Stimulated activated CD4-positive, alpha-beta T cell treated with anti-CD3 and anti-CD28 coated beads, TNF-alpha, amount 100 ng/mL, for 48 hours (primary cell): ENCODE data around the gene SSNA1.
A peak's percentile ranks its signal among the peaks of the same experiment; 100 is the strongest.

ENCODE experiments used
- DNase-seq, 3 donors: peaks; one replicate each; pipeline ENCODE4 v3.0.0-alpha.2; 2020; ENCODE audit warnings: low read depth in 3 of 3

SSNA1 gene

GRCh38 chr9:137221506-137222111 lies 33.1 kb downstream of the SSNA1 start:
- DNase-seq: no peak

DNA sequence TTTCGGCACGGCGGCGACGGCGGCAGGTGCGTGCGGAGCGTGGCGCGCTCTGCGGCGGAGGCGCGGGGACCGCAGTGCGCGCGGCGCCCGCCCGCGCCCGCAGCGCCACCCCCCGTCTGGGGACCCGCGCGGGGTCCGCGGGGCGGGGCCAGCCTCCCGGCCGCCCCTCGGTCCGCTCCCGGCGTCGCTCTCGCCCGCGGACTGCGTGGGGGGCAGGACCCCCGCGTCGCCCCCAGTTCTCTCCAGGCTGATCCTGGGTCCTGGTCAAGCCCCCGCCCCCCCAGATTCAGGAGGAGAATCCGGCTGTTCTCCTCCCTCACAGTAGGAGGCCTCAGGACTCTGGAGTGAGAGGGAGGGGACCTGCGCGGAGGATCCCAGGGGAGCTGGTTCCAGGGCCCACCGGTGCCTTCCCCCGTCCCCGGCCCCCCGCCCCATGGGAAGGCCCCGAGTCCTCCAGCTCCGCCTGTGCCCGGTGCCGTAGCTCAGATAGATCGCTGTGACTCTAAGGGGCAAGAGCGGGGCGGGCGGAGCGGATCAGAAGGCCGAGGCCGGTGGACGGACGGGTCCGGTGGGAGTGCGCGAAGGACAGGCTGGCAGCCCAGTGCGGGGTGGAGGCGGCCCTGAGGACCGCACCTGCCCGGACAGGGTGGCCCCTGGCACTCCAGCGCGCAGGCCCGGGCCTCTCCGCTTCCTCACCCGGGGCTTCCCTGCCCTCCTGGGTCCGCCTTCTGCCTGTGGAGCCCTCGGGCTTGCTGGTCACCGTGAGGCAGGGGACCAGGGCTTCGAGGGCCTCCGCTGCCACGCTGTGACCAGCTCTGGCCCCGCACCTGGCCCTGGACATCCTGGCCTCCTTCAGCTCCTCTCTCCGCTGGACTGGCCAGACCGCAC lies 34.0 kb downstream of the SSNA1 start, which contains the start of gene RNF208:
RNF208 (minus strand) TSS at position 51 of the 888 bp plus-strand sequence. CDS start 1,028 bp downstream, outside the sequence.
- no peak for DNase-seq

DNA sequence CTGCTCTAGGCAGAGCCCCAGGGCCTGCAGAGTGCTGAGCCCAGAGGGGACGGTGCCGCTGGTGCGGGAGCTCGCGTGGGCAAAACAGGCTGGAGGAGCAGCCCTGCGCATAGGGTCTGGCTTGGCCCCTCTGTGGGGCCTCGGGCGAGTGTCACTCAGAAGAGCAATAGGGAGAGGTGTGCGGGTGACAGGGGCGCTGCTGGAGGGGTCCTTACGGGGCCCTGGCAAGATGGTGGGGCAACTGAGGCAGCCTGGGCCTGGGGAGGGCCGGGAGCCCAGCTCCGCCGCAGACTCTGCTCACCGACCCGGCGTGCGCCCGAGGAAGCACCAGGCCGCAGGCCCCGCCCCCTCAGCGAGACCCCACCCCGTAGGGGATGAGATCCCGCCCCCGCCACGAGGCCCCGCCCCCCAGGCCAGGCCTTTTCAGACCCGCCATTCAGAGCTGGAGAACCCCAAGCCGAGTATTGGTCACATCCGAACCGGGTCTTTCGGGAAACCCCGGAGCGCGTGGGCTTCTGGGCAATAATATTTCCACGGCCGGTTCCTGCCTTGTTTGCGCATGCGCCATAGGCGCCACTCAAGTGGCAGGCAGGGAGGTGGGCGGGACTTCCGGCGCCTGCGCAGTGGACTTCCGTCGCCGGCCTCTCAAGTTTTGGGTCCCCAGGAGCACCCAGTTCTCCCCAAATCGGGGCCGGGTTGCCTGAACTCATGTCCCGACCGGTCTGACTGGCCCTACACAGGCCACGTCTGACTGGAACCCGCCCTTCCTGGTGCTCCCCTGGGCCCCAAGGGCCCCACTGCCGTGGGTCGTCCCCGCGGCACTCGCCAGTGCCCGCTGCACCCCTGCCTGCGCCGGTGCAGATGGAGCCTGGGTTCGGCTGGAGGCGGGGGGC lies 34.8 kb downstream of the SSNA1 start:
- DNase-seq: peak; percentile 99

GRCh38 chr9:137224830-137225694 lies 36.6 kb downstream of the SSNA1 start, which contains the start of gene CYSRT1:
TSS of gene CYSRT1 (plus strand) at chr9:137225174. CDS start at chr9:137225622, 448 bp downstream.
- DNase-seq: no peak

GRCh38 chr9:137225699-137226331 lies 37.3 kb downstream of the SSNA1 start:
- DNase-seq: no peak

DNA sequence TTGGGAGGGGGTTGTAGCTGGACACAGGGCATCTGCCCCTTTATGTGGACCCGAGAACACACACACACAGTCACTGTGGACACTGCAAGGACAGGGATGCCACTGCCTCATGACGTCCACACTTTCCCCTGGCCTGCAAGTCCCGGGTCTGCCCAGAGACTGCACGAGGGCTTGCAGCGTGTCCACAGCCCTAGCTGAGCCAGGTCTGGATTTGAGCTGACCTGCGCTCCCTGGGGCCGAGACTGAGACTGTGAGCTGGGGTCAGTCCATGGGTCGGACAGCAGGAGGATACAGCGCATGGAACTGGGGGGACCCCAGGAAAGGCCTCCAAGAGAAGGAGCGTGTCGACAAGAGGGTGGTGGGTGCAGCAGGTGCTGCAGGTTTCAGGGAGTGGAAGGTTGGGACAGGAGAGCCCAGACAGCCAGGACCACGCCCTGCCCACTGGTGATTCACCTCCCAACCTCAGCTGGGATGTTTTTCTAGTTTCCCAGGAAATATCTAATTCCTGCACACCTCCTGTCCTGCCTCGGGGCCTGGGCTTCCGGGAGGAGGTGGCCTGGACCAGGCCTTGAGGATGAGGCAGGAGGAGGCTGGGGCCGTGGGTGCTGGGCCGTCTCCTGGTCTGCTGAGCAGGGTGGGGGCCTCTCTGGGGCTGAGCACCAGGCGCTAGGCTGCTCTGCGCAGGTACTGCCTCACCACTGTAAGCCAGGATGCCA lies 38.0 kb downstream of the SSNA1 start:
- DNase-seq: no peak

DNA sequence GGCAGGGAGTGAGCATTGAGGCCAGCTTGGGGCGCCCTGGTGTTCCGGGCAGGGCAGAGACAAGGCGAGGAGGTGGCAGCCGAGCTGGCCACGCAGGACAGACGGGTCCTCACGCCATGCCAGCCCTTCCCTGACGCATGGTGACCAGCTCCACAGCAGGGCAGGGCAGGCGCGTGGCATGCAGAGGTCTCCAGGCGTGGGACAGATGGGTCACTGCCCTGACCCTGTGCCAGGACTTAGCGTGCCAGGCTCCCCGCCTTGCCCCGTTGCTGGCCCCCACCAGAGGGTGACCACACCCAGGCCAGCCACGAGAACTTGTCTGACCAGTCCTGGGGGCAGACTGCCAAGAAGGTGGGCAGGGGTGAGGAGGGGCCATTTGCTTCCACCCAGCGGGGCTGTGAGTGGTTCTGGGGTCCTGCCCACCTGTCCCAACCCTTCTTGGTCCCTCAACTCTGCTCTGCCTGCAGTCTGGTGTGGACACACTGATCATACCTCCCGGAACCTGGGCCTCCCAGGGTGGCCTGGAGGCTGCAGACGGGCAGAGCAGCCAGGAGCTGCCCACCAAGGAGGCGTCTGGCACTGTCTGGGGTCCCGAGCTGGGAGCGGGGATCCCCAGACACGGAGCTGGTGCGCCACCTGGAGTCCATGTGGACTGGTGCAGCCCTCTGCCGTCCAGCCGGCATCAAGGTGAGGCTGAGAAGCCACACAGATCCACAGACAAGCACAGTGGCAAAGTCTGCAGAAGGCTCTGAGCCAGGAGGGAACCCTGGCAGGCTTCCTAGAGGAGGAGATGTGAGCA lies 38.8 kb downstream of the SSNA1 start, which contains the start of gene RNF224:
RNF224 (plus strand) TSS at position 449 of the 799 bp plus-strand sequence. CDS start 834 bp downstream, outside the sequence.
- peak; percentile 60 to 77 (median 70) for DNase-seq

GRCh38 chr9:137227853-137228505 lies 39.5 kb downstream of the SSNA1 start:
- no peak for DNase-seq

DNA sequence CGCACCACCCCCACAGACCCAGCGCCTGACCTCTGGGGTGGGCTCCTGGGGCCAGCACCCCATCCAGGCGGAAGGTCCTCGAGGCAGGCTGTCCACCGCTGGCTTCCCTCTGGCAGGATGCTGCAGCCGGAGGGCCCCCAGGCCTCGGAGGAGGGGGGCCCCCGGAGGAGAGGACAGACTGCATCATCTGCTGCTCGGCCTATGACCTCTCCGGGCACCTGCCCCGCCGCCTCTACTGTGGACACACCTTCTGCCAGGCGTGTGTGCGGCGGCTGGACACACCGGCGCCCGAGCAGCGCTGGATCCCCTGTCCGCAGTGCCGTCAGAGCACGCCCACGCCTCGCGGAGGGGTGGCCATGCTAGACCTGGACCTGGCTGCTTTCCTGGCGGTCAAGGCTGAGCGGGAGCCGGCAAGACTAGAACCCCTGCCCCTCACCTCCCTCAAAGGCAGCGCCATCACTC lies 40.1 kb downstream of the SSNA1 start:
- DNase-seq: no peak

GRCh38 chr9:137228968-137229896 lies 40.8 kb downstream of the SSNA1 start:
- no peak for DNase-seq

DNA sequence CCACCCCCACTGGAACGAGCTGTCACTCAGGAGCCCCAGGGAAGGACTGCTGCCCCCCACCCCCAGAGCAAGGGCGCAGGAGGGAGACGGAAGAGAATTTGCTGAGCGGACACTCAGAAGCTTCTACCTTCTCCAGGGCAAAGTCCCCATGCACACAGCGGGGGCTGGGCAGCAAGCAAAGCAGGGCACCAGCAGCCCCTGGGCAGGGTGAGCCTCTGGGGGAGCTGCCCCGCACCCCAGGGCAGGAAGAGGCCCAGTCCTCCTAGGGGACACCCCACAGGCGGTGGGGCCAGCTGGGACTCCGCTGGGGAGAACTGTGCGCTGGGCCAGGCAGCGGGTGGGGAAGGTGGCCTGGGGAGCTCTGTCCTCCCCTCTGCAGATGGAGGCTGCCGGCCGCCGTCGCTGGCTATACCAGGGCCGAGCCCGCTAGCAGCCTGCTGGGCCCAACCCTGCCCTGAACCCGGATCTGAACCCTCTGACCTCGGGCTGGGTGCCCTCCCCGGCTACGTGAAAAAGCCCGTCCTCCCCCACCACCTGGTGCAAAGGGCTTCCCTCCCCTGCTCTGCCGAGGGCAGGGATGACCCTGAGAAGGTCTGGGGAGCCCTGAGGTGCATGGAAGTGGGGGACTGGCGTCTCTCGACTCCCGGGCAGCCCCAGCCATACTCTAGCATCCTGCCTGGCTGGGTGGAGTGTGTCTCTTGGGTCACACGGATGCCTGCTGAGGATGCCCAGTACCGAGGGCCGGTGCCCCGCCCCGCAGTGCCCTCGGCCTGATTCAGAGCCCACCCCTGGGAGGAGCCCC lies 41.6 kb downstream of the SSNA1 start:
- no peak for DNase-seq

GRCh38 chr9:137230705-137231371 lies 42.4 kb downstream of the SSNA1 start, which contains the start of gene SLC34A3:
TSS of gene SLC34A3 (plus strand) at chr9:137230901. CDS start at chr9:137231703, 802 bp downstream.
- no peak for DNase-seq

GRCh38 chr9:137231372-137232039 lies 43.0 kb downstream of the SSNA1 start:
- no peak for DNase-seq

DNA sequence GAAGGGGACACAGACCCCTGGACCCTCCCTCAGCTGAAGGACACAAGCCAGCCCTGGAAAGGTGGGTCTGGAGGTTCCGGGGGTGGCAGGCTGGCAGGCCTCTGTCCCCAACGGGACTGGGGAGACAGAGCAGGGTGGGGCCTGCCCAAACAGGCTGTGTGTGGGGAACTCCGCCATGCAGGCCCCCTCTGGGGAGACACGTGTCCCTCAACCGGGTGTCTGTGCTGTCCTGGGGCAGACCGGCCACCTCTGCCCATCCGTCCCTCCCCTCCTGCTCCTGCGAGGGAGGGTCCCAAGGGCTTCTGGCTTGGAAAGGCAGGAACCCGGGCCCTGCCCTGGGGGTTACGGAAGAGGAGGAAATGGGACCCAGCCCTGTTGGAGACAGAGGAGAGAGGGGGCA lies 43.6 kb downstream of the SSNA1 start:
- DNase-seq: no peak

- no peak for DNase-seq
These were observed 44.0 kb downstream of the SSNA1 start for GRCh38 chr9:137232510-137232909.
